HepG2 (cell line): ENCODE measurements around the gene KCNJ6. TPM values are rescaled to one million over a fixed set of nuclear protein-coding genes. Genes with fewer than 3 reads are reported as not detected.

Experiments used
- ATAC-seq: fragments of 200-7000 bp; cut with Tn5 transposase; 3 replicates; pipeline ENCODE4 v1.9.1; 2020; ENCODE audit warnings: mild to moderate bottlenecking, moderate library complexity
- BruUV-seq: library from RNA; stranded (reverse); fragments of 400-500 nt; replicated peaks from 2 replicates; lab custom pipeline; 2021; lab: Mats Ljungman, UMichigan
- CTCF ChIA-PET: fragments of 300-600 bp; formaldehyde crosslinking; extraction: SDS; loops from one replicate; lab custom pipeline; 2021; ENCODE audit warnings: low total read pairs, inconsistent platforms, low intra/inter-chr PET ratio; lab: Yijun Ruan, JAX
- POLR2A ChIA-PET: fragments of 350-600 bp; sonication (Branson Sonifier 250); formaldehyde crosslinking; loops from one replicate; lab custom pipeline; 2020; ENCODE audit warnings: antibody characterized with exemption, inconsistent platforms; lab: Yijun Ruan, JAX
- DNase-seq: peaks from one replicate; pipeline ENCODE4 v3.0.0-alpha.2; 2015; ENCODE audit warnings: low spot score
- FAIRE-seq: peaks from 3 replicates; lab custom pipeline; 2011; peaks lifted over from hg19 to GRCh38; lab: Jason Lieb, UNC
- H2AFZ ChIP-seq: one replicate; pipeline ENCODE4 v1.6.1; 2011; ENCODE audit warnings: low read length, inconsistent platforms
- H3K27ac ChIP-seq: fragments of 300-600 bp; 3 replicates; pipeline ENCODE4 v1.8.0; 2011; ENCODE audit warnings: mixed run types, mild to moderate bottlenecking, mixed read lengths, low read length, inconsistent platforms; ENCODE audit not compliant: insufficient read depth; ENCODE audit errors: extremely low read length
- H3K27me3 ChIP-seq, 2 experiments: fragments of 200-600 bp in 1 of 2; 2 replicates in 1 of 2; 3 replicates in 1 of 2; pipeline versions ENCODE4 v1.6.0 to v1.8.0; 2011; ENCODE audit warnings: low read length in 2 of 2, mild to moderate bottlenecking in 2 of 2, moderate library complexity in 2 of 2, inconsistent platforms in 1 of 2; ENCODE audit not compliant: insufficient read depth in 2 of 2, control insufficient read depth in 1 of 2
- H3K36me3 ChIP-seq, 2 experiments: fragments of 200-600 bp in 1 of 2; replicated peaks in 1 of 2; 2 replicates in 1 of 2; 3 replicates in 1 of 2; pipeline versions ENCODE4 v1.5.1 to v1.8.0; 2011; ENCODE audit warnings: low read length in 2 of 2, inconsistent platforms in 1 of 2; ENCODE audit not compliant: insufficient read depth in 2 of 2, control insufficient read depth in 1 of 2
- H3K4me1 ChIP-seq: 2 replicates; pipeline ENCODE4 v1.5.1; 2012; ENCODE audit warnings: low read length, inconsistent platforms; ENCODE audit not compliant: insufficient read depth
- H3K4me2 ChIP-seq: 2 replicates; pipeline ENCODE4 v1.6.0; 2011; ENCODE audit warnings: low read depth, low read length, inconsistent platforms
- H3K4me3 ChIP-seq, 3 experiments: fragments of 200-600 bp in 1 of 3; sonication (generic), shearing (Covaris generic) in 1 of 3; replicated peaks in 1 of 3; 2 replicates each; pipeline ENCODE4 v1.5.1; 2011 to 2016; ENCODE audit warnings: low read length in 3 of 3, inconsistent platforms in 2 of 3, low read depth in 2 of 3, mild to moderate bottlenecking in 2 of 3, control low read depth in 1 of 3, mixed read lengths in 1 of 3; ENCODE audit not compliant: insufficient read depth in 1 of 3
- H3K79me2 ChIP-seq: one replicate; pipeline ENCODE4 v1.6.1; 2011; ENCODE audit warnings: low read length, inconsistent platforms; ENCODE audit not compliant: insufficient read depth
- H3K9ac ChIP-seq: 2 replicates; pipeline ENCODE4 v1.6.0; 2011; ENCODE audit warnings: mild to moderate bottlenecking, low read depth, low read length, inconsistent platforms; ENCODE audit not compliant: insufficient read depth
- H3K9me3 ChIP-seq: 2 replicates; pipeline ENCODE4 v1.5.1; 2012; ENCODE audit warnings: mild to moderate bottlenecking, low read length
- H4K20me1 ChIP-seq: 2 replicates; pipeline ENCODE4 v1.6.0; 2011; ENCODE audit warnings: inconsistent platforms, mild to moderate bottlenecking, low read length, moderate library complexity; ENCODE audit not compliant: insufficient read depth
- ARNT ChIP-seq: fragments of 450-650 bp; IDR thresholded peaks from 2 replicates; pipeline ENCODE4 v1.6.1; 2017
- CHD2 ChIP-seq: IDR thresholded peaks from 2 replicates; pipeline ENCODE4 v1.6.1; 2011; ENCODE audit warnings: low read depth, low read length, improper control_type of control experiment
- EP300 ChIP-seq, 3 experiments: sonication (generic) in 1 of 3; formaldehyde crosslinking in 1 of 3; IDR thresholded peaks; 2 replicates each; pipeline versions ENCODE4 v1.5.1 to v1.6.1; 2011 to 2020; ENCODE audit warnings: low read depth in 2 of 3, low read length in 2 of 3, borderline replicate concordance in 1 of 3, improper control_type of control experiment in 1 of 3, mild to moderate bottlenecking in 1 of 3, missing genetic modification reagents in 1 of 3, moderate library complexity in 1 of 3
- ISX ChIP-seq: sonication (generic); formaldehyde crosslinking; conservative IDR thresholded peaks from 2 replicates; pipeline ENCODE4 v1.5.0; 2020; ENCODE audit warnings: missing genetic modification reagents
- RORA ChIP-seq: sonication (generic); formaldehyde crosslinking; IDR thresholded peaks from 2 replicates; pipeline ENCODE4 v1.5.0; 2020; ENCODE audit warnings: mild to moderate bottlenecking, missing genetic modification reagents, moderate library complexity
- SOX5 ChIP-seq: IDR thresholded peaks from 2 replicates; pipeline ENCODE4 v1.6.1; 2016; ENCODE audit warnings: borderline replicate concordance
- ZBTB42 ChIP-seq: sonication (generic); formaldehyde crosslinking; IDR thresholded peaks from 2 replicates; pipeline ENCODE4 v1.5.0; 2020; ENCODE audit warnings: mild to moderate bottlenecking, missing genetic modification reagents
- ZNF44 ChIP-seq: sonication (generic); formaldehyde crosslinking; IDR thresholded peaks from 2 replicates; pipeline ENCODE4 v1.5.1; 2020; ENCODE audit warnings: mild to moderate bottlenecking, missing genetic modification reagents
- ZNF652 ChIP-seq: IDR thresholded peaks from 2 replicates; pipeline ENCODE4 v1.6.1; 2016; ENCODE audit warnings: low read depth, borderline replicate concordance
- ZNF781 ChIP-seq: sonication (generic); formaldehyde crosslinking; IDR thresholded peaks from 2 replicates; pipeline ENCODE4 v1.5.1; 2020; ENCODE audit warnings: borderline replicate concordance, mild to moderate bottlenecking, missing genetic modification reagents; ENCODE audit errors: not compliant biosample characterization
- WGBS: methylation state at CpG from one replicate; pipeline ENCODE4 v1.1.6; 2017; ENCODE audit warnings: low lambda C conversion rate; 5-methylcytosine and 5-hydroxymethylcytosine counted together
- in situ Hi-C: cut with HindIII; loops from 2 replicates; pipeline ENCODE4 v1.10.0; 2017; ENCODE audit warnings: low pct_unique_long_range_greater_than_20kb; ENCODE audit not compliant: extremely low pct_ligation_motif_present
- intact Hi-C: fragments of 100-400 bp; cut with micrococcal nuclease; formaldehyde crosslinking; loops from one replicate; pipeline ENCODE4 v1.10.0; 2022; ENCODE audit not compliant: unreplicated experiment
- polyA plus RNA-seq, 8 experiments: library from polyadenylated mRNA; depleted of rRNA in 3 of 8; stranded (reverse) in 7 of 8; unstranded in 1 of 8; fragments of >200 nt; fragmentation: Illumina TruSeq in 4 of 8; extraction: Trizol in 4 of 8; gene quantifications; 2 replicates each; pipeline versions ENCODE4 v1.2.1 to v1.2.3, GENCODE V29; 2011 to 2016; ENCODE audit warnings: low read depth in 4 of 8, missing spikeins in 1 of 8, mixed read lengths in 1 of 8; ENCODE audit not compliant: insufficient read depth in 1 of 8
- total RNA-seq, 5 experiments: library from RNA; depleted of rRNA; stranded (reverse); fragments of >200 nt; fragmentation: Illumina TruSeq; extraction: Trizol; gene quantifications; 2 replicates each; pipeline ENCODE4 v1.2.3, GENCODE V29; 2016; ENCODE audit warnings: low read depth in 1 of 5
- TF ChIP-seq, protein P1 (sequence below): sonication (generic); formaldehyde crosslinking; IDR thresholded peaks from 2 replicates; pipeline ENCODE4 v1.8.0; 2022; ENCODE audit warnings: mild to moderate bottlenecking, missing genetic modification reagents, moderate library complexity
- TF ChIP-seq, protein P2 (sequence below): sonication (generic); formaldehyde crosslinking; IDR thresholded peaks from 2 replicates; pipeline ENCODE4 v1.4.0; 2020; ENCODE audit warnings: mild to moderate bottlenecking, missing genetic modification reagents

Gene KCNJ6
- total and polyA plus RNA-seq, 2 of the 13 experiments (the other 11 are each of a cell fraction or from before 2014, with no cell fraction given) = not detected

- Histone ChIP-seq H3K27ac (no peak overlapping the region), H3K4me2 (no peak overlapping the region), H3K4me1 (no peaks in the 10 kb centered on the region), H3K4me3 (no peak overlapping the region), H3K36me3 (no peaks in the 10 kb centered on the region), H2AFZ (no peak overlapping the region), H3K9me3 (no peaks in the 10 kb centered on the region), H3K9ac (no peak overlapping the region), H3K79me2 (no peaks in the 10 kb centered on the region), H3K27me3 (no peaks in the 10 kb centered on the region), H4K20me1 (no peaks in the 10 kb centered on the region)
- TF ChIP-seq RORA (CRISPR knock-in tag) (no peak), ZBTB42 (CRISPR knock-in tag) (no peak), ISX (CRISPR knock-in tag) (no peak), ZNF652 (CRISPR knock-in tag) (no peak), ZNF44 (CRISPR knock-in tag) (no peak), SOX5 (CRISPR knock-in tag) (no peak), CHD2 (no peak), ARNT (no peak), ZNF781 (CRISPR knock-in tag) (no peak), EP300 (IDR thresholded peaks at IDR 0.05; ENCODE audit: low read depth in 2 of 2, low read length in 2 of 2) (no peak), EP300 (CRISPR knock-in tag; IDR thresholded peaks at IDR 0.05; ENCODE audit: borderline replicate concordance) (no peak)
- TF ChIP-seq, protein P1, sequence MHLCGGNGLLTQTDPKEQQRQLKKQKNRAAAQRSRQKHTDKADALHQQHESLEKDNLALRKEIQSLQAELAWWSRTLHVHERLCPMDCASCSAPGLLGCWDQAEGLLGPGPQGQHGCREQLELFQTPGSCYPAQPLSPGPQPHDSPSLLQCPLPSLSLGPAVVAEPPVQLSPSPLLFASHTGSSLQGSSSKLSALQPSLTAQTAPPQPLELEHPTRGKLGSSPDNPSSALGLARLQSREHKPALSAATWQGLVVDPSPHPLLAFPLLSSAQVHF (CRISPR knock-in tag) = no peak
- TF ChIP-seq, protein P2, sequence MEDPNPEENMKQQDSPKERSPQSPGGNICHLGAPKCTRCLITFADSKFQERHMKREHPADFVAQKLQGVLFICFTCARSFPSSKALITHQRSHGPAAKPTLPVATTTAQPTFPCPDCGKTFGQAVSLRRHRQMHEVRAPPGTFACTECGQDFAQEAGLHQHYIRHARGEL (CRISPR knock-in tag) = no peak
- ATAC-seq (no peak), FAIRE-seq (no peak), DNase-seq (no peak)
- ChIA-PET POLR2A (no interaction called here), CTCF (no interaction called here)
- intact Hi-C loops (no loop called here), in situ Hi-C loops (no loop called here)
- BruUV-seq = no TSS peak
- WGBS = 1% methylated on average over 3 of the region's 3 CpGs
Observed at GRCh38 chr21:37886726-37887299, 29.4 kb downstream of the KCNJ6 start.
